ENCODE results near the gene B3GNT2. TPM values are rescaled to one million over a fixed set of nuclear protein-coding genes. Genes with fewer than 3 reads are reported as not detected.

The B3GNT2 gene
- total RNA-seq, 3 donors from 2014 or later (not counting 1 experiment from before 2014, with no cell fraction given): 51.9 to 68.0 (median 54.0) TPM

- Mint-ChIP-seq H3K27ac (peak overlapping the region; percentile 39 to 59), H3K4me1 (peaks cover 46 to 47% of the 10 kb centered on the region in 2 donors), H3K9me3 (no peaks in the 10 kb centered on the region), H3K27me3 (ENCODE audit: low read depth in 2 of 2) (no peaks in the 10 kb centered on the region), H3K4me3 (peak overlapping the region; percentile 2), H3K36me3 (no peaks in the 10 kb centered on the region)
- intact Hi-C loops (cut with micrococcal nuclease): no loop called here
- no peak for TF ChIP-seq CTCF (IDR thresholded peaks at IDR 0.05)
- no peak overlapping the region for H3K4me3 ChIP-seq (ENCODE audit: low read length)
- peaks cover 4% of the 10 kb centered on the region for H3K4me1 ChIP-seq (ENCODE audit: control insufficient read depth, insufficient read depth, low read length)
- H3K27me3 ChIP-seq (ENCODE audit: control insufficient read depth, insufficient read depth, low read length): no peaks in the 10 kb centered on the region
- H3K36me3 ChIP-seq (ENCODE audit: control insufficient read depth, insufficient read depth, low read length): peaks cover 18% of the 10 kb centered on the region
- DNase-seq: no peak
- H3K9me3 ChIP-seq (ENCODE audit: control insufficient read depth, insufficient read depth, low read length): no peaks in the 10 kb centered on the region
- no peak overlapping the region for H3K27ac ChIP-seq (ENCODE audit: low read length)
- ATAC-seq: peak in 1 of 3 donors; percentile 11
- WGBS (ENCODE audit: insufficient coverage): 60% methylated on average over 8 of the region's 11 CpGs
These were observed 33.2 kb downstream of the B3GNT2 start for GRCh38 chr2:62229082-62229605.

- DNase-seq (no peak), ATAC-seq (no peak)
- no peaks in the 10 kb centered on the region for H3K27me3 Mint-ChIP-seq (ENCODE audit: low read depth in 2 of 2)
- Histone ChIP-seq H3K4me1 (ENCODE audit: control insufficient read depth, insufficient read depth, low read length) (peaks cover 4% of the 10 kb centered on the region), H3K36me3 (ENCODE audit: control insufficient read depth, insufficient read depth, low read length) (peaks cover under 1% of the 10 kb centered on the region), H3K27me3 (ENCODE audit: control insufficient read depth, insufficient read depth, low read length) (no peaks in the 10 kb centered on the region), H3K9me3 (ENCODE audit: control insufficient read depth, insufficient read depth, low read length) (no peaks in the 10 kb centered on the region), H3K27ac (ENCODE audit: low read length) (no peak overlapping the region), H3K4me3 (ENCODE audit: low read length) (no peak overlapping the region)
- peaks cover 40 to 46% of the 10 kb centered on the region in 2 donors for H3K4me1 Mint-ChIP-seq
- H3K9me3 Mint-ChIP-seq: no peaks in the 10 kb centered on the region
- H3K36me3 Mint-ChIP-seq: no peaks in the 10 kb centered on the region
- no peak for TF ChIP-seq CTCF (IDR thresholded peaks at IDR 0.05)
- 97% methylated on average over 2 of the region's 4 CpGs for WGBS (ENCODE audit: insufficient coverage)
- intact Hi-C loops (cut with micrococcal nuclease): no loop called here
- peak overlapping the region; percentile 44 to 80 for H3K27ac Mint-ChIP-seq
- H3K4me3 Mint-ChIP-seq: no peak overlapping the region
These were observed 35.6 kb downstream of the B3GNT2 start for GRCh38 chr2:62231541-62231940.

DNA sequence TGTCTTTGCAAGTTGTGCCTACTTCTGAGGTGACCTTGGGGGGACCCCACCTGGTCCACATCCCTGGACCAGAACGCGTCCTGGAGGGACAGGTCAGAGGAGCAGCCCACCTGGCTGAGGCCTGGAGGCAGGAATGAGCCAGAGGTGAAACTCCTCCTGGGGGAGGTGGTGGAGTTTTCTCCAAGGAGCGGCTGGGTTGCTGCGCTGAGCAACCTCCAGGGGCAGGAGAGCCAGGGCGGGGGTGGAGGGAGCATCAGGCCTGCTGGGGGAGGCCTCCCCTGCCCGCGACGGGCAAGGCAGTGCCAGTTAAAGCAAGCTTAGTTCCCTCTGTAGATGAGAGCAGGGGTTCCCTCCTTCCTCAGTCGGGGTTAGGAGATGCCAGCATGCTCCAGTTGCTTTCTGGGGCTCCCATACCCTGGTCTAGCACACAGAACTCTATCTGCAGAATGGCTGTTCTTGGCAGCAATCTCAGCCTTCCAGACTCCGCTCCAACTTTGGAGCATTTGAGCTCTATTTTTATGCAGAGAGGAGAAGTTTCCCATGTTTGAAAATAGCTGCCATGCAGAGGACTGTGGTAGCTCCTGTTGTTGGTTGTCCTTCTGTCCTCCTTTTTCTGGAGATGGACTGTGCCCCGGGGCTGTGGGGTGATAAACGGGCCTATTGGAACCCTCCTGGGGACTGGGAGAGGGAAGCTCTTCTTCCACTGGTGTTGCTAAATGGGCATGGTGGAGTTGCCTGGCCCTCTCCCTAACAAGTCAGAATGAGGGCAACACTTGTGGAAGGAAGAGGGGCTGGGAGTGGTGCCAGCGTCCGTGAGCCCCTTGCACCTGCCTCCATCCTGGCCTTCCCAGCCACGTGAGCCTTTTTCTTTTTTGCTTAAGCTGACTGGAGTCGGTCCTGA, 39.1 kb downstream of the B3GNT2 start:
- Mint-ChIP-seq H3K9me3 (no peaks in the 10 kb centered on the region), H3K4me1 (peaks cover 23 to 33% of the 10 kb centered on the region in 2 donors), H3K27me3 (ENCODE audit: low read depth in 2 of 2) (no peaks in the 10 kb centered on the region), H3K4me3 (no peak overlapping the region), H3K36me3 (no peaks in the 10 kb centered on the region), H3K27ac (no peak overlapping the region)
- no peaks in the 10 kb centered on the region for H3K27me3 ChIP-seq (ENCODE audit: control insufficient read depth, insufficient read depth, low read length)
- intact Hi-C loops (cut with micrococcal nuclease): no loop called here
- WGBS (ENCODE audit: insufficient coverage): 90% methylated on average over 16 of the region's 16 CpGs
- ATAC-seq (no peak), DNase-seq (no peak)
- TF ChIP-seq CTCF (IDR thresholded peaks at IDR 0.05): no peak
- H3K9me3 ChIP-seq (ENCODE audit: control insufficient read depth, insufficient read depth, low read length): no peaks in the 10 kb centered on the region
- peaks cover 4% of the 10 kb centered on the region for H3K4me1 ChIP-seq (ENCODE audit: control insufficient read depth, insufficient read depth, low read length)
- H3K27ac ChIP-seq (ENCODE audit: low read length): no peak overlapping the region
- H3K36me3 ChIP-seq (ENCODE audit: control insufficient read depth, insufficient read depth, low read length): no peaks in the 10 kb centered on the region
- no peak overlapping the region for H3K4me3 ChIP-seq (ENCODE audit: low read length)

All from natural killer cell (primary cell).